Retinal pigment epithelial cell (primary cell): Measurements from ENCODE around the gene TMEM63C.

Experiments
- DNase-seq: peaks from one replicate; pipeline ENCODE4 v3.0.0-alpha.2; 2010; ENCODE audit warnings: low read depth
- H3K4me3 ChIP-seq: 2 replicates; pipeline ENCODE4 v1.5.1; 2011; ENCODE audit warnings: mild to moderate bottlenecking, low read length, control low read depth, moderate library complexity
- TF ChIP-seq, protein P1 (sequence below): conservative IDR thresholded peaks from 2 replicates; pipeline ENCODE4 v1.5.1; 2011; ENCODE audit warnings: low read depth, low read length, control low read depth, inconsistent platforms

Gene TMEM63C

GRCh38 chr14:77199590-77199989 lies 18.0 kb downstream of the TMEM63C start:
- no peak for DNase-seq
- no peak overlapping the region for H3K4me3 ChIP-seq
- TF ChIP-seq, protein P1, sequence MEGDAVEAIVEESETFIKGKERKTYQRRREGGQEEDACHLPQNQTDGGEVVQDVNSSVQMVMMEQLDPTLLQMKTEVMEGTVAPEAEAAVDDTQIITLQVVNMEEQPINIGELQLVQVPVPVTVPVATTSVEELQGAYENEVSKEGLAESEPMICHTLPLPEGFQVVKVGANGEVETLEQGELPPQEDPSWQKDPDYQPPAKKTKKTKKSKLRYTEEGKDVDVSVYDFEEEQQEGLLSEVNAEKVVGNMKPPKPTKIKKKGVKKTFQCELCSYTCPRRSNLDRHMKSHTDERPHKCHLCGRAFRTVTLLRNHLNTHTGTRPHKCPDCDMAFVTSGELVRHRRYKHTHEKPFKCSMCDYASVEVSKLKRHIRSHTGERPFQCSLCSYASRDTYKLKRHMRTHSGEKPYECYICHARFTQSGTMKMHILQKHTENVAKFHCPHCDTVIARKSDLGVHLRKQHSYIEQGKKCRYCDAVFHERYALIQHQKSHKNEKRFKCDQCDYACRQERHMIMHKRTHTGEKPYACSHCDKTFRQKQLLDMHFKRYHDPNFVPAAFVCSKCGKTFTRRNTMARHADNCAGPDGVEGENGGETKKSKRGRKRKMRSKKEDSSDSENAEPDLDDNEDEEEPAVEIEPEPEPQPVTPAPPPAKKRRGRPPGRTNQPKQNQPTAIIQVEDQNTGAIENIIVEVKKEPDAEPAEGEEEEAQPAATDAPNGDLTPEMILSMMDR, result no peak

DNA sequence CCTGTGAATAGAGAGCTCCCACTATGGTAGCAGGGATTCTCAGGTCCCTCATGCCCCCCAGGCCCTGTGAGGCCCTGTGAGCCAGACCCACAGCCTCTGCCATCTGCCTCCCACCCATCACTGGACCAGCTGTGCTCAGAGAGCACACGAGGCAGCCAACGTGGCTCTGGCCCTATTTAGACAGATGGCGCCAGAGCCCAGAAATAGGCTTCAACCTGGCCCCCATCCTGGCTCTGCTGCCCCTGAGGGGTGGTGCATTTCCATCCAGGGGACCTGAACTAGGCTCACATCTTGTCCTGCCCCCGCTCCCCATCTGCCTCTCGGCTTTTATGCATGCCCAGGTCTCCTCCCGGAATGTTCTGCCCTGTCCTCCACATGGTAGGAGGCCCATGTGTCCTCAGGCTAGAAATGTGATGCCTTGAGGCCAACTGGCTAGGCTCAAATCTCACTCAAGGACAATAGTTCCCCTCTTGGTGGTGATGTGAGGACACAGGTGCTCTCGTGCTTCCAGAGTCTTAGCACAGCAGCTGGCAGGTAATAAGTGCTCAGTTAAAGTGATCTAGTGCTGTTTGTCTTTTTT lies 18.9 kb downstream of the TMEM63C start:
- no peak for DNase-seq
- H3K4me3 ChIP-seq, result no peak overlapping the region
- TF ChIP-seq, protein P1, result no peak

DNA sequence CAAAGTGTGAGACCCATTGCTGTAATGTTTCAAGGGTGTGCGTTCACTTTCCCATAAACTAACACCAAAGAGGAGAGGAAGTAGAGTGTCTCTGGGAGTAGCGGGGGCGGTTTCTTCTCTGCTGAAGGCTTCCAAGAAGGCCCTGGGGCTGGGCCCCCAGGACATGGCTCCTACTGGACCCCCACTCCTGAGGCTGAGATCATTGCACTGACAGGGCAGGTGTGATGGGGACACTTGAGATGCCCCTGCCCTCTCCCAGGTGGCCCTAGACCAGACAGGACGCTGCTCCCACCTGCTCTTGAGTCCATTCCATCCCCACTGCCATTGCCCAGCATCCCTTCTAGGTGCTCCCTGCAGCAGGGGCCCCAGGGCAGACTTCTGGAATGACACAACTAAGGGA lies 20.1 kb downstream of the TMEM63C start:
- TF ChIP-seq, protein P1, result no peak
- H3K4me3 ChIP-seq, result no peak overlapping the region
- DNase-seq, result no peak

GRCh38 chr14:77203611-77204458 lies 22.2 kb downstream of the TMEM63C start:
- H3K4me3 ChIP-seq, result no peak overlapping the region
- TF ChIP-seq, protein P1, result no peak
- DNase-seq, result no peak

GRCh38 chr14:77204459-77204771 lies 22.8 kb downstream of the TMEM63C start:
- DNase-seq, result no peak
- no peak overlapping the region for H3K4me3 ChIP-seq
- TF ChIP-seq, protein P1, result no peak

DNA sequence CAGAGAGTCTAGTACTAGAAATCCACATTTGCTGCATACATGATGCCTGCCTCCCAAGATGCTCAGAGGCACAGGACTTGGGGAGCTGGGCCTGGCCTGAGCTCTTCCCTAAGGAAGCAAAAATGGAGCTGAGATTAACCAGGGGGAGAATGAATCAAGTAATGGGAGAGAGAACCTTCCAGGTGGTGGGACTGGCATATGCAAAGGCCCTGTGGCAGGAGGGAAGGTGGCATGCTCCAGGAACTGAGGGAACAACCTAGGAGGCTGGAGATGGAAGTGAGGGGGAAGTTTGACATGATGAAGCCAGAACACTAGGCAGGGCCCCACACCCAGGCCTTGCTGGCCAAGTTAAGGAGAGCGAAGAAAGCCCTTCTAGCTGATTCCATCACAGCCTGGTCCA lies 23.3 kb downstream of the TMEM63C start:
- TF ChIP-seq, protein P1, result no peak
- DNase-seq, result no peak

DNA sequence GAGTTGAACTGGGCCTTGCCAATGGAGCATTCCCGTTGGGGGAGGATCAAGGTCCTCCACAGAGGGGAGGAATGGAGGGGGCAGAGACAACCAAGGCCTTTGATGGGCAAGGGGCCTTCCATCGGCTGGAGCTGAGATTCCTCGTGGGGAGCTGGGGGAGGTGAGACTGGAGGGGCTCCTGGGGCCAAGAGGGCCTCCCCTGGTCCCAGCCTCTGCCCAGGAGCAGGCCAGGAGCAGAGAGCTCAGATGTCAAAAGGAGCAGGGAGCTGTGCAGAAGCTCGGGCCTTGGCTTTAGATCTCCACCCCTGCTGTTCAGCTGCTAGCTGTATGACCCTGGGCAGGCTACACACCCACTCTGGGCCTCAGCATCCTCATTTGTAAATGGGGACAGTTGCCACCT lies 24.0 kb downstream of the TMEM63C start:
- H3K4me3 ChIP-seq, result no peak overlapping the region
- no peak for DNase-seq
- TF ChIP-seq, protein P1, result no peak

More for the DNA sequence above, 23.3 kb downstream of the TMEM63C start:
- H3K4me3 ChIP-seq, result no peak overlapping the region
